DND-41 (cell line): Measurements from ENCODE around the gene GEMIN7.

ENCODE experiments used
- EZH2 ChIP-seq: IDR thresholded peaks from 3 replicates; pipeline ENCODE4 v1.6.1; 2012; ENCODE audit warnings: borderline replicate concordance, low read depth, mild to moderate bottlenecking, moderate library complexity, low read length, inconsistent platforms; ENCODE audit not compliant: severe bottlenecking
- TF ChIP-seq, protein P1 (sequence below): IDR thresholded peaks from 2 replicates; pipeline ENCODE4 v1.5.1; 2012; ENCODE audit warnings: borderline replicate concordance, low read length, moderate library complexity, mild to moderate bottlenecking; ENCODE audit not compliant: poor library complexity, severe bottlenecking; ENCODE audit errors: extremely low read depth

DNA sequence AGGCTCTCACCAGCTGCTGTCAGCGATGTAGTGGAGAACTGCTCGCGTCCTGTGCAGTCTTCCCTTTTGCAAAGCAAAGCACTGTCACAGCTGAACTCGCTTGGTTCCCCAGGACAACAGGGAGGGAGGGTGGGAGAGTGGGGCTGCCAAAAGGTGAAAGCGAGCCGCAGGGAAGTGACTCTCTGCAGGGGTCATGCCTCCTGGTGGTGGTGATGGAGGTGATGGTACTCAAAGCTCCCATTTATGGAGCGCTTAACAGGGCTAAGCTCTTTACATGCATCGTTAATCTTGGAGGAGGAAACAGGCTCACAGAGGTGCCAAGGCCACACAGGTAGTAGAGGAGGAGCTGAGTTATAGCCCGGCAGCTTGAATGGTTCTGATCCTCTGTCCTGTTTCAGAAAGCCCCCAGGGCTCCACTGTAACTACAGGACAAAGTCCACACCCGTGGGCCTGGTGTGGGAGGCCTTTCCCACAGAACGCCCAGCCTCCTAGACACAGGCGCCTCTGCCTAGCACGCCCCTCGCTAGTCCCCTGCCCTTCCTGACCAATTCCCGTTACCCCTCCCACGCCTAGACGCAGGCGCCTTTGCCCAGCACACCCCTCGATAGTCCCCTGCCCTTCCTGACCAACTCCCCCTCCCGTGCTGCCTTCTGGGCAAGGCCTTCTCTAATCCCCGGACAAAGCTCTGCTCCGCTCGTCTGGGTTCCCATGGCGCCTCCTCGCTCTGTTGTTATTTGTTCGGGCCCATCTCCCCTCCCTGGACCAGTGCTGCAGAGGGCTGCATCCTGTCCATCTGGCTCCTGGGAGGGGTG lies 24.7 kb downstream of the GEMIN7 start:
- TF ChIP-seq, protein P1, sequence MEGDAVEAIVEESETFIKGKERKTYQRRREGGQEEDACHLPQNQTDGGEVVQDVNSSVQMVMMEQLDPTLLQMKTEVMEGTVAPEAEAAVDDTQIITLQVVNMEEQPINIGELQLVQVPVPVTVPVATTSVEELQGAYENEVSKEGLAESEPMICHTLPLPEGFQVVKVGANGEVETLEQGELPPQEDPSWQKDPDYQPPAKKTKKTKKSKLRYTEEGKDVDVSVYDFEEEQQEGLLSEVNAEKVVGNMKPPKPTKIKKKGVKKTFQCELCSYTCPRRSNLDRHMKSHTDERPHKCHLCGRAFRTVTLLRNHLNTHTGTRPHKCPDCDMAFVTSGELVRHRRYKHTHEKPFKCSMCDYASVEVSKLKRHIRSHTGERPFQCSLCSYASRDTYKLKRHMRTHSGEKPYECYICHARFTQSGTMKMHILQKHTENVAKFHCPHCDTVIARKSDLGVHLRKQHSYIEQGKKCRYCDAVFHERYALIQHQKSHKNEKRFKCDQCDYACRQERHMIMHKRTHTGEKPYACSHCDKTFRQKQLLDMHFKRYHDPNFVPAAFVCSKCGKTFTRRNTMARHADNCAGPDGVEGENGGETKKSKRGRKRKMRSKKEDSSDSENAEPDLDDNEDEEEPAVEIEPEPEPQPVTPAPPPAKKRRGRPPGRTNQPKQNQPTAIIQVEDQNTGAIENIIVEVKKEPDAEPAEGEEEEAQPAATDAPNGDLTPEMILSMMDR: no peak
- TF ChIP-seq EZH2: no peak
